ENCODE results near the gene RGS10. TPM values are rescaled to one million over a fixed set of nuclear protein-coding genes. Genes with fewer than 3 reads are reported as not detected.
"Not testable (repeated sequence)": the region's sequence is repeated elsewhere in the genome, so short reads cannot be mapped to it uniquely, and the experiment has no call there.

RGS10 gene
- total and polyA plus RNA-seq, 2 experiments from 2014 or later, result 16.8 to 26.8 TPM

DNA sequence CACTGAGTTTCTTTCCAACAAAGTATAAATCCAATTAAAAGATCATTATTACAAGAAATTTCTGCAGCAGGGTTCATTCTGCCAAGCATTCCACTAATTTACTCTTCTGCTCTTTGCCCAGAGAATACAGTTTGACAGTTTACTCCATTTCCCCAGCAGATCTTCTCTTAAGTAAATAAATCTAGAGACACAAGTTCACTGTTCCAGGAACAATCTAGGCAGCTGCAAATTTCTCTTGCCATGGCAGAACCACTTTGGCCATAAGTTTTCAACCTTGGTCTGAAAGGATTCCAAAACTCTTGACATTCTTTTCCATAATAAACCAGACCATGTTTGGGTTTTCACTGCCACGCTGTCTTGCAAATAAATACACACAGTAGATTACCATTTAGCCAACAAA is 11.5 kb downstream of the RGS10 start (continued):
- no peak for TF ChIP-seq CTCF (conservative IDR thresholded peaks at IDR 0.05; ENCODE audit: low read depth in 2 of 2)
- no peak for TF ChIP-seq EZH2phosphoT487 (IDR thresholded peaks at IDR 0.05; ENCODE audit: unreplicated experiment)
- no peak for TF ChIP-seq NANOG (IDR thresholded peaks at IDR 0.05; ENCODE audit: borderline replicate concordance)

GRCh38 chr10:119528663-119529237 is 13.8 kb downstream of the RGS10 start:
- not testable (repeated sequence) for H4K20me1 ChIP-seq (replicated peaks; ENCODE audit: insufficient read depth); H3K4me3 ChIP-seq; H3K27me3 ChIP-seq (ENCODE audit: insufficient read depth); H3K79me2 ChIP-seq (replicated peaks; ENCODE audit: insufficient read depth); H3K9me3 Mint-ChIP-seq; H3K36me3 ChIP-seq (ENCODE audit: insufficient read depth); H3K4me1 ChIP-seq (ENCODE audit: insufficient read depth); H3K36me3 Mint-ChIP-seq (ENCODE audit: low read depth); H3F3A ChIP-seq (replicated peaks; ENCODE audit: low read depth); DNase-seq (ENCODE audit: low spot score); H3K9me2 ChIP-seq (ENCODE audit: insufficient read depth); H3K4me3 Mint-ChIP-seq; H3K4me2 ChIP-seq; H3K4me1 Mint-ChIP-seq; H3K27me3 Mint-ChIP-seq (ENCODE audit: insufficient read depth, low read depth, poor library complexity); H3K27ac Mint-ChIP-seq; H3K27ac ChIP-seq (ENCODE audit: low read depth); ATAC-seq; H2AFZ ChIP-seq

DNA sequence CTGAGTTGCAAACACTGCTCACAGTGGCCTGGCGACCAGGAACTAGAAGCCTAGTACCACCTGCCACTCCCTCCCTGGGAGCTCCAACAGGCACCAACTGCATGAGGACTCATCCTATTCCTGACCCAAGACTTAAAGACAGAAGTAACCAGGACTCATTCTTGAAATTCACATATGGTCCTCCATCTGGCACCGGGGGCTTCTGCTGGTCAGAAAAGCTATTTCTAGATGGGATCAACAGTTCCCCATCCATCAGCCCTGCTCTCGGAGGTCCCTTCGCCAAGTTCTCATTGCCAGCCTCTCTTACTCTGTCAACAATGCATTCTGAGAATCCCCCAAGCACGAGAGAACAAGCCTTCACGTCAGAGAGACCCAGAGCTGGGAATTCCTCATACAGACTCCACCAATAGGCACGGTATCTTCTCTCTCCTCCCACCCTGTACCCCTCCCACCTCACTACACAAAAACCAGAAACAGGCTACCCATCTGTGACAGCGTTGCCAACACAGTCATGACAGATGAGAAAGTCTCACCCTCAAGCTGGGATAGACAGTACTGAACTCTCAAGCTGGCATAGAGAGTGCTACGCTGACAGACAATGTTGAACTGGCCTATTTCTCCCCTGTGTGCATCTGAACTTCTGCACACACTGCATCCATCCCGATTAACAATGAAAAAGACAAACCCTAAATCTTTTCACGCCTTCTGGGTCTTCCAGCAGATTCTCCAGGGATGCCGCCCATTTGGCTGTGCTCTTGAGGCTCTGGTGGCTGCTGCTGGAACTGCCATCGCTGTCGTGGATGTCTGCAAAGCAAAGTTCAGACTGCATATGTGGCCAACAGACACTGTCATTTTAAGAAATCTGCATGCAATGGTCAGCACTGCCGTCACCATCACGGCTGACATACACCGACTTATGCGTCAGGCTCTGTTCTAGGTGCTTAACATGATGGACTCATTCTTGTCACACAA is 15.6 kb downstream of the RGS10 start:
- TF ChIP-seq CTCF (conservative IDR thresholded peaks at IDR 0.05; ENCODE audit: low read depth in 2 of 2) (peak; percentile 14 to 19; a peak in 2 of 4 replicates), POLR2AphosphoS5 (IDR thresholded peaks at IDR 0.05; ENCODE audit: low read depth) (no peak)
- TF ChIP-seq, protein P1, sequence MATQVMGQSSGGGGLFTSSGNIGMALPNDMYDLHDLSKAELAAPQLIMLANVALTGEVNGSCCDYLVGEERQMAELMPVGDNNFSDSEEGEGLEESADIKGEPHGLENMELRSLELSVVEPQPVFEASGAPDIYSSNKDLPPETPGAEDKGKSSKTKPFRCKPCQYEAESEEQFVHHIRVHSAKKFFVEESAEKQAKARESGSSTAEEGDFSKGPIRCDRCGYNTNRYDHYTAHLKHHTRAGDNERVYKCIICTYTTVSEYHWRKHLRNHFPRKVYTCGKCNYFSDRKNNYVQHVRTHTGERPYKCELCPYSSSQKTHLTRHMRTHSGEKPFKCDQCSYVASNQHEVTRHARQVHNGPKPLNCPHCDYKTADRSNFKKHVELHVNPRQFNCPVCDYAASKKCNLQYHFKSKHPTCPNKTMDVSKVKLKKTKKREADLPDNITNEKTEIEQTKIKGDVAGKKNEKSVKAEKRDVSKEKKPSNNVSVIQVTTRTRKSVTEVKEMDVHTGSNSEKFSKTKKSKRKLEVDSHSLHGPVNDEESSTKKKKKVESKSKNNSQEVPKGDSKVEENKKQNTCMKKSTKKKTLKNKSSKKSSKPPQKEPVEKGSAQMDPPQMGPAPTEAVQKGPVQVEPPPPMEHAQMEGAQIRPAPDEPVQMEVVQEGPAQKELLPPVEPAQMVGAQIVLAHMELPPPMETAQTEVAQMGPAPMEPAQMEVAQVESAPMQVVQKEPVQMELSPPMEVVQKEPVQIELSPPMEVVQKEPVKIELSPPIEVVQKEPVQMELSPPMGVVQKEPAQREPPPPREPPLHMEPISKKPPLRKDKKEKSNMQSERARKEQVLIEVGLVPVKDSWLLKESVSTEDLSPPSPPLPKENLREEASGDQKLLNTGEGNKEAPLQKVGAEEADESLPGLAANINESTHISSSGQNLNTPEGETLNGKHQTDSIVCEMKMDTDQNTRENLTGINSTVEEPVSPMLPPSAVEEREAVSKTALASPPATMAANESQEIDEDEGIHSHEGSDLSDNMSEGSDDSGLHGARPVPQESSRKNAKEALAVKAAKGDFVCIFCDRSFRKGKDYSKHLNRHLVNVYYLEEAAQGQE (IDR thresholded peaks at IDR 0.05; ENCODE audit: unreplicated experiment), result no peak
- no peaks in the 10 kb centered on the region for H3K36me3 Mint-ChIP-seq (ENCODE audit: low read depth)
- Histone ChIP-seq H3K27ac (ENCODE audit: low read depth) (no peak overlapping the region), H3K36me3 (ENCODE audit: insufficient read depth) (no peaks in the 10 kb centered on the region), H3K27me3 (ENCODE audit: insufficient read depth) (no peaks in the 10 kb centered on the region), H4K20me1 (replicated peaks; ENCODE audit: insufficient read depth) (no peaks in the 10 kb centered on the region), H3K79me2 (replicated peaks; ENCODE audit: insufficient read depth) (no peaks in the 10 kb centered on the region), H3K9me2 (ENCODE audit: insufficient read depth) (no peaks in the 10 kb centered on the region), H3K4me1 (ENCODE audit: insufficient read depth) (no peaks in the 10 kb centered on the region), H2AFZ (no peak overlapping the region), H3K4me2 (no peak overlapping the region), H3K4me3 (no peak overlapping the region), H3F3A (replicated peaks; ENCODE audit: low read depth) (no peaks in the 10 kb centered on the region)
- no peaks in the 10 kb centered on the region for H3K9me3 Mint-ChIP-seq
- peak; percentile 53 for DNase-seq (ENCODE audit: low spot score)
- peak; percentile 73 for ATAC-seq
- H3K27ac Mint-ChIP-seq, result no peak overlapping the region
- peaks cover 11% of the 10 kb centered on the region for H3K27me3 Mint-ChIP-seq (ENCODE audit: insufficient read depth, low read depth, poor library complexity)
- 0 out of 3 replicates have a peak, but pooled peaks cover under 1% of the 10 kb centered on the region for H3K4me1 Mint-ChIP-seq
- H3K4me3 Mint-ChIP-seq, result no peak overlapping the region
